NB4 (cell line): ENCODE results near the gene TTF2.

ENCODE experiments used
- DNase-seq: peaks from one replicate; pipeline ENCODE4 v3.0.0; 2010; ENCODE audit warnings: low read depth
- H3K4me3 ChIP-seq: one replicate; pipeline ENCODE4 v1.5.1; 2011; ENCODE audit warnings: mild to moderate bottlenecking, low read depth, low read length, moderate library complexity
- MYC ChIP-seq: IDR thresholded peaks from 2 replicates; pipeline ENCODE4 v1.6.1; 2011; ENCODE audit warnings: low read depth, low read length
- POLR2A ChIP-seq: IDR thresholded peaks from 2 replicates; pipeline ENCODE4 v1.6.1; 2011; ENCODE audit warnings: mild to moderate bottlenecking; ENCODE audit not compliant: insufficient read length; ENCODE audit errors: extremely low read depth
- TF ChIP-seq, protein P1 (sequence below): IDR thresholded peaks from one replicate; pipeline ENCODE4 v1.5.1; 2012; ENCODE audit warnings: low read depth, low read length
- TF ChIP-seq, protein P2 (sequence below): IDR thresholded peaks from 2 replicates; pipeline ENCODE4 v1.6.1; 2011; ENCODE audit warnings: low read depth, low read length

TTF2 gene

DNA sequence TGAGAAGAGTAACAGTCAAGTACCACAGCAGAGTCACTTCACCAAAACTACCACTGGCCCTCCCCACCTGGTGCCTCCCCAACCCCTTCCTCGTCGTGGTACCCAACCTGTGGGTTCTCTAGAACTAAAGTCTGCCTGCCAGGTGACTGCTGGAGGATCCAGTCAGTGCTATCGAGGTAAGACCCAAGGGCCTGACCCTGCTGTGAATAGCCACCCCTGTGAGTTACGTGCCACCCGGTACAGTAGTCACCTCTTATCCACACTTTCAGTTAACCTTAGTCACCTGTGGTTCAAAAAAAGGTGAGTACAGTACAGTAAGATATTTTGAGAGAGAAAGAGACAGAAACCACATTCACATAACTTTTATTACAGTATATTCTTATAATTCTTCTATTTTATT, 16.5 kb downstream of the TTF2 start:
- H3K4me3 ChIP-seq = no peak overlapping the region
- TF ChIP-seq MYC (no peak), POLR2A (no peak)
- TF ChIP-seq, protein P1, sequence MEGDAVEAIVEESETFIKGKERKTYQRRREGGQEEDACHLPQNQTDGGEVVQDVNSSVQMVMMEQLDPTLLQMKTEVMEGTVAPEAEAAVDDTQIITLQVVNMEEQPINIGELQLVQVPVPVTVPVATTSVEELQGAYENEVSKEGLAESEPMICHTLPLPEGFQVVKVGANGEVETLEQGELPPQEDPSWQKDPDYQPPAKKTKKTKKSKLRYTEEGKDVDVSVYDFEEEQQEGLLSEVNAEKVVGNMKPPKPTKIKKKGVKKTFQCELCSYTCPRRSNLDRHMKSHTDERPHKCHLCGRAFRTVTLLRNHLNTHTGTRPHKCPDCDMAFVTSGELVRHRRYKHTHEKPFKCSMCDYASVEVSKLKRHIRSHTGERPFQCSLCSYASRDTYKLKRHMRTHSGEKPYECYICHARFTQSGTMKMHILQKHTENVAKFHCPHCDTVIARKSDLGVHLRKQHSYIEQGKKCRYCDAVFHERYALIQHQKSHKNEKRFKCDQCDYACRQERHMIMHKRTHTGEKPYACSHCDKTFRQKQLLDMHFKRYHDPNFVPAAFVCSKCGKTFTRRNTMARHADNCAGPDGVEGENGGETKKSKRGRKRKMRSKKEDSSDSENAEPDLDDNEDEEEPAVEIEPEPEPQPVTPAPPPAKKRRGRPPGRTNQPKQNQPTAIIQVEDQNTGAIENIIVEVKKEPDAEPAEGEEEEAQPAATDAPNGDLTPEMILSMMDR = no peak
- TF ChIP-seq, protein P2, sequence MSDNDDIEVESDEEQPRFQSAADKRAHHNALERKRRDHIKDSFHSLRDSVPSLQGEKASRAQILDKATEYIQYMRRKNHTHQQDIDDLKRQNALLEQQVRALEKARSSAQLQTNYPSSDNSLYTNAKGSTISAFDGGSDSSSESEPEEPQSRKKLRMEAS = no peak
- DNase-seq = no peak

DNA sequence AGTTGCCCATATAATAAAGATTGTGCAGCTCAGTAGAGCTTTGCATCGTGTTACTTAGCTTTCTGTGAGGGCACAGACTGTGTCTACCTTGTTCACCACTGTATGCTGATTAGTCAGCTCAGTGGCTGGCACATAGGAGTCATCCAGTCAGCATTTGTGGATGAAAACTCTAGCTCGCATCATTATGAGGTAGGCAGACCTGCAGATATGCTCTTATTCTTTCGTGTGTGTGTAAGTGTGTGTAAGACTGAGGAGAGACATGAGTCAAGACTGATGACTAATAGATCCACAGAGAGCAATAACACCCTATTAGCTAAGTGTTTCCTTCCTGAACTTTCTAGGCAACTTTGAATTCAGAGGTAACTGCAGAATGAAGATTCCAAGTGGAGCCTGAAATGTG, 17.1 kb downstream of the TTF2 start:
- H3K4me3 ChIP-seq = no peak overlapping the region
- TF ChIP-seq POLR2A (no peak), MYC (no peak)
- TF ChIP-seq, protein P2 = no peak
- TF ChIP-seq, protein P1 = no peak
- DNase-seq = peak; percentile 38

DNA sequence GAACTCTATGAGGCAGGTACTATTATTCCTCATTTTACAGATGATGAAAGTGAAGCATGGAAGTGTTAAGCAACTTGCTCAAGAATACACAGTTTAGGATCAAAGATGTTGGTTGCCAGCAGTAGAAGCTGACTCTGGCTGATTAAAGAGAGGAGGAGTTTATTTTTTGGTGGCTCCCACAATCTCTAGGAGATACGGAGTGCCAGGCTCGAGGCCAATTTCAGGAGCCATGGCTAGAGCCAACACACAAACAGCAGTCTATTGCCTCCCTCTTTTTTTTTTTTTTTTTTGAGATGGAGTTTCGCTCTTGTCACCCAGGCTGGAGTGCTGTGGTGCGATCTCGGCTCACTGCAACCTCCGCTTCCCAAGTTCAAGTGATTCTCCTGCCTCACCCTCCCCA, 19.6 kb downstream of the TTF2 start:
- no peak for DNase-seq
- no peak overlapping the region for H3K4me3 ChIP-seq
- TF ChIP-seq POLR2A (no peak), MYC (no peak)
- TF ChIP-seq, protein P1 = no peak
- TF ChIP-seq, protein P2 = no peak

DNA sequence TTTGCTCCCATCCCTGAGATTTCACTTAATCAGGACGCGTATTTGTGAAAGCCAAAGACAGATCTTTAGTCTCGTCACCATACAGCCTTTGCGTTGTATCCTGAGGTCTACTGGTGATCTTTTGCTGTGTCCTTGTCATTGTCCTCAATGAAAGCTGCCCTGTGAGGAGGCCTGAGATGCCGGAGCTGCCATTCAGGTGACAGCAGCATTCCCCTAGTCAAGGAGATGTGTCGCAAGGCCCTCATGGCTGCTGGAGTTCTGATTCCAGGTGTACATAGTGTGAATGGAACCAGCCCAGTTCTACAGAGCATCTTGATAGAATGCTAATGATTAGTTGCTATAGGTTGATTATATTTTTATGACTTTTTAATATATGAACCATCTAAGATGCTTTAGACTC, 24.1 kb downstream of the TTF2 start:
- DNase-seq = no peak
- H3K4me3 ChIP-seq = no peak overlapping the region
- TF ChIP-seq, protein P2 = no peak
- TF ChIP-seq POLR2A (no peak), MYC (no peak)
- TF ChIP-seq, protein P1 = no peak

DNA sequence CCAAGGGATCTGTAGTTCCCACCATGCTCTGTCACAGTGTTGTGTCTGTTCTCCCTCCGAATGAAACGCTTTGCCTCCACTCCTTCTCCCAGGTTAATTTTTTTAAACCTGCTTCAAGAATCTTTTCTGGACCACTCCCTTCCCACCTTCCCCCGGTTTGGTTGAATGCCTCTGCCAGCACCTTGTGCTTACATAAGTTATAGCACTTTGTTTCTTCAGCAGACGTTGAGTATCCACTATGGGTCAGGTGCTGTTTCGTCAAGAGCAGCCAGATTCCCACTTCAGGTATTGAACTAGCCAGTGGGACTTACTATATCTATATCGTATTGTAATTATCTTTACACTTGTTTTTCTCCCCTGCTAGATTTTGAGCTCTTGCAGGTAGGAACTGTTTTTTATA, 27.6 kb downstream of the TTF2 start:
- no peak overlapping the region for H3K4me3 ChIP-seq
- DNase-seq = no peak
- TF ChIP-seq, protein P2 = no peak
- TF ChIP-seq MYC (no peak), POLR2A (no peak)
- TF ChIP-seq, protein P1 = no peak

DNA sequence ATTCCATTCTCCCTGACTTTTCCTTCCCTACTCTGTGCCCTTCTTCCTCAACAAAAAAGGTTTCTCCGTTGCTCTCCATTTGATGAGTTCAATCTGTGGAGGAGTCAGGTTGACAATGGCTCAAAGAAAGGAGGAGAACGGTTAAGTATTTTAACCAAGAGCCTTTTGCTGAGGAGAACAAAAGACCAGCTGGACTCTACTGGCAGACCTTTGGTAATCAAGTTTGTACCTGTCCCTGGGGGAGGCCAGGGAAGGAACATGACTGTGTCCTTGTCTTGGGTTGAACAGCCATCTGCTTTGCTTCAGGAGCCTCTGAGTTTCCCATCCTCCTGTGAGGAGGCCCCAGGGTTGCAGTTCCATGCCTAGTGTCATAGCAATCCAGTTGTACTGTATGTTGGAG, 29.9 kb downstream of the TTF2 start:
- H3K4me3 ChIP-seq = no peak overlapping the region
- TF ChIP-seq, protein P1 = no peak
- TF ChIP-seq, protein P2 = no peak
- no peak for TF ChIP-seq POLR2A
- no peak for TF ChIP-seq MYC
- DNase-seq = no peak
